ENCODE data around the gene CYP21A2. TPM values are rescaled to one million over a fixed set of nuclear protein-coding genes. Genes with fewer than 3 reads are reported as not detected.
"Not testable (repeated sequence)": the region's sequence is repeated elsewhere in the genome, so short reads cannot be mapped to it uniquely, and the experiment has no call there.

CYP21A2 gene
- total and polyA plus RNA-seq, 8 donors = 0.23 to 1.6 (median 0.80) TPM

- H3K4me1 ChIP-seq; intact Hi-C loops (cut with DNase I); H3K27me3 ChIP-seq; H3K36me3 ChIP-seq; ATAC-seq; H3K4me3 ChIP-seq; H3K27ac ChIP-seq; H3K9me3 ChIP-seq: not testable (repeated sequence)
- peak in 1 of 4 donors; percentile 20 for DNase-seq
Observed at GRCh38 chr6:32008616-32009015, 29.6 kb upstream of the CYP21A2 start.

GRCh38 chr6:32009537-32009936 is 28.7 kb upstream of the CYP21A2 start:
- peak in 1 of 4 donors; percentile 69 for DNase-seq
- H3K27ac ChIP-seq; H3K36me3 ChIP-seq; H3K9me3 ChIP-seq; ATAC-seq; H3K4me3 ChIP-seq; H3K4me1 ChIP-seq; intact Hi-C loops (cut with DNase I); H3K27me3 ChIP-seq: not testable (repeated sequence)

- DNase-seq = peak in 2 of 4 donors; percentile 18 to 66
- H3K4me1 ChIP-seq; intact Hi-C loops (cut with DNase I); H3K27ac ChIP-seq; H3K4me3 ChIP-seq; H3K36me3 ChIP-seq; H3K27me3 ChIP-seq; ATAC-seq; H3K9me3 ChIP-seq: not testable (repeated sequence)
Observed at GRCh38 chr6:32010856-32011530, 27.2 kb upstream of the CYP21A2 start.

GRCh38 chr6:32012941-32013617 is 25.1 kb upstream of the CYP21A2 start:
- H3K27me3 ChIP-seq; H3K36me3 ChIP-seq; H3K9me3 ChIP-seq; intact Hi-C loops (cut with DNase I); ATAC-seq; H3K27ac ChIP-seq; H3K4me1 ChIP-seq; H3K4me3 ChIP-seq: not testable (repeated sequence)
- peak in 2 of 4 donors; percentile 30 to 60 for DNase-seq

- H3K4me1 ChIP-seq; DNase-seq; H3K4me3 ChIP-seq; H3K27ac ChIP-seq; intact Hi-C loops (cut with DNase I); H3K36me3 ChIP-seq; H3K27me3 ChIP-seq; ATAC-seq; H3K9me3 ChIP-seq: not testable (repeated sequence)
Observed at GRCh38 chr6:32013738-32014137, 24.5 kb upstream of the CYP21A2 start.

- intact Hi-C loops (cut with DNase I); H3K4me3 ChIP-seq; H3K36me3 ChIP-seq; H3K9me3 ChIP-seq; H3K27ac ChIP-seq; H3K27me3 ChIP-seq; DNase-seq; H3K4me1 ChIP-seq: not testable (repeated sequence)
- ATAC-seq = peak; percentile 83
Observed at GRCh38 chr6:32014547-32014946, 23.7 kb upstream of the CYP21A2 start, which contains the start of gene C4B. TSS of gene C4B (plus strand) at chr6:32014795. CDS start at chr6:32014846, 51 bp downstream.

- peak; percentile 42 for ATAC-seq
- intact Hi-C loops (cut with DNase I); H3K27ac ChIP-seq; H3K36me3 ChIP-seq; H3K27me3 ChIP-seq; H3K4me3 ChIP-seq; DNase-seq; H3K9me3 ChIP-seq; H3K4me1 ChIP-seq: not testable (repeated sequence)
Observed at GRCh38 chr6:32022100-32022499, 16.1 kb upstream of the CYP21A2 start.

GRCh38 chr6:32028631-32029030 is 9.6 kb upstream of the CYP21A2 start:
- H3K4me3 ChIP-seq; H3K4me1 ChIP-seq; H3K9me3 ChIP-seq; H3K27ac ChIP-seq; ATAC-seq; intact Hi-C loops (cut with DNase I); H3K36me3 ChIP-seq; DNase-seq; H3K27me3 ChIP-seq: not testable (repeated sequence)

GRCh38 chr6:32029553-32029952 is 8.7 kb upstream of the CYP21A2 start:
- peak in 1 of 4 donors; percentile 37 for DNase-seq
- H3K27me3 ChIP-seq; ATAC-seq; intact Hi-C loops (cut with DNase I); H3K36me3 ChIP-seq; H3K4me3 ChIP-seq; H3K27ac ChIP-seq; H3K9me3 ChIP-seq; H3K4me1 ChIP-seq: not testable (repeated sequence)

GRCh38 chr6:32035283-32036013 is 2.8 kb upstream of the CYP21A2 start:
- H3K36me3 ChIP-seq; H3K27me3 ChIP-seq; H3K27ac ChIP-seq; H3K4me1 ChIP-seq; H3K9me3 ChIP-seq; intact Hi-C loops (cut with DNase I); DNase-seq; H3K4me3 ChIP-seq: not testable (repeated sequence)
- ATAC-seq = peak; percentile 21

GRCh38 chr6:32037136-32037535 is 1.1 kb upstream of the CYP21A2 start:
- H3K27ac ChIP-seq; H3K4me3 ChIP-seq; H3K27me3 ChIP-seq; H3K36me3 ChIP-seq; H3K4me1 ChIP-seq; H3K9me3 ChIP-seq; ATAC-seq; intact Hi-C loops (cut with DNase I); DNase-seq: not testable (repeated sequence)

- H3K36me3 ChIP-seq; H3K4me3 ChIP-seq; intact Hi-C loops (cut with DNase I); ATAC-seq; H3K4me1 ChIP-seq; H3K9me3 ChIP-seq; H3K27ac ChIP-seq; H3K27me3 ChIP-seq: not testable (repeated sequence)
- peak in 1 of 4 donors; percentile 10 for DNase-seq
Observed at GRCh38 chr6:32038878-32039277, 663 bp downstream of the CYP21A2 start.
